RPMI8226 (cell line): ENCODE data around the gene BEAN1.
A peak's percentile ranks its signal among the peaks of the same experiment; 100 is the strongest.
"Not testable (repeated sequence)": the region's sequence is repeated elsewhere in the genome, so short reads cannot be mapped to it uniquely, and the experiment has no call there.

Experiments used
- DNase-seq: peaks from one replicate; pipeline ENCODE4 v3.0.0-alpha.2; 2015

The BEAN1 gene

DNA sequence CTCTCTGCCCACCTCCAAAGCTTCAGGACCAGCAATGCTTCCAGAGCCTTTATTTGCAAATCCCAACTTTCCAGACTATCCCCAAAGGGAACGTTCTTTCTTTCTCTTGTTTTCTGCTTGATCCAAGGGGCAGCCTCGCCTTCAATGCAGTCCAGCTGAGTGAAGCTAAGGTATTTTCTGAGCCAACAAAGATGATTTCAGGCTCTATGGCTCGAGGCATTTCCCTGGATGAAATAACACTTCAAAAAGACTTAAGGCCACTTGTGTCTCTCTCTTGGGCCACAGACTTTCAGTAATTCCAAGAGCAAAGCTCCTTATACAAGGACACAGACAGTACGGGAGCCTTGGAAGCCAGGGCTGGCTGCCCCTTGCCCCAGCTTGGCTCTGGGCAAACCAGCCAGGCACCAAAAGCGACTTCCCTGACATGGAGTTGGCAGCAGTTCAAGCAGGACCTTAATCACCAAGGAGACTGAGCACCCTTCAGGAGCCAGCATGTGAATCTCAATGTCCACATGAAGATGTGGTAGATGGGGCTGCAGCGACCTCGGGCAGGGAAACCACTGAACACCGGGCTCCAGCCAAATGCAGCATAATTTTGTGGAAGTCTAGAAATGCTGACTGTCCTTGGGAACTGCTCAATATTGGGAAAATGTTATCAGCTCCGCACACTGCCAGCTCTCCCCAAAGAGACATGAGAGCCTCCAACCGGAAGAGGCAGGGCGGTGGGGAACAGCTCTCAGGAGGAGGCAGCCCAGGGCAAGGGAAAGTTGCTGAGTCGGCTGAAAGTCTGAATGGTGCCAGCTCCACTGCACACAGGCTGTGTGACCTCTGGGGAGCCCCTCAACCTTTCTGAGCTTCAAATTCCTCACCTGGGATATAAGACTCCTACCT lies 83.9 kb downstream of the BEAN1 start:
- DNase-seq = no peak

DNA sequence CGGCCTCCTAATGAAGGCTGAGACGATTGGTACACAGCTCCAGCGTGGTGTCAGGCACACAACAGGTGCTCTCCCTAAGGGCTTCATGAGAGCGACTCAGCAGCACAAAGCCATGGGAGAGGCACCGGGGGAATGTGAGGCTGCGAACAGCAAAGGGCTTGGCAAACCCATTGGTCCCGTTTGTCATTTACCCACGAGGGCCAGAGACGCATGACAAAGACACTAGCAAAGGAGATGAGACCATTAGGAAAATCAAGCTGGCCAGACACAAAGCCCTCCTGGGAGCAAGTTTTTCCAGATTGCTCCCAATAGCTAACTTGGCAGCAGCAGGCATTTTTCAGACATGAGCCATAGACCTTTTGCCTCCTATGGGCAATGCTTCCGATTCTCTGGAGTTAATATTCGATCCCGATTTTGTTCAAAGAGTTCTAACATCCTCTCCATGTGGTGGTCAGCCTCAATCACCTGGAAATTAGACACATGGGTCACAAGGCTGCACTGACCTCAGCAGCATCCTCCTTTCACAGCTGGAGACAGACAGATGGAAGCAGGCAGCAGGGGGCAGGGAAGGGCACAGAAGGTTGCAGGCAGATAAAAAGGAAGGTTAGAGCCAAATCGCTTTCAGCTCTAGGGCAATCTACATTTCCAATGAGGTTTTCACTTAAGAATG lies 84.6 kb downstream of the BEAN1 start:
- DNase-seq = peak; percentile 40

DNA sequence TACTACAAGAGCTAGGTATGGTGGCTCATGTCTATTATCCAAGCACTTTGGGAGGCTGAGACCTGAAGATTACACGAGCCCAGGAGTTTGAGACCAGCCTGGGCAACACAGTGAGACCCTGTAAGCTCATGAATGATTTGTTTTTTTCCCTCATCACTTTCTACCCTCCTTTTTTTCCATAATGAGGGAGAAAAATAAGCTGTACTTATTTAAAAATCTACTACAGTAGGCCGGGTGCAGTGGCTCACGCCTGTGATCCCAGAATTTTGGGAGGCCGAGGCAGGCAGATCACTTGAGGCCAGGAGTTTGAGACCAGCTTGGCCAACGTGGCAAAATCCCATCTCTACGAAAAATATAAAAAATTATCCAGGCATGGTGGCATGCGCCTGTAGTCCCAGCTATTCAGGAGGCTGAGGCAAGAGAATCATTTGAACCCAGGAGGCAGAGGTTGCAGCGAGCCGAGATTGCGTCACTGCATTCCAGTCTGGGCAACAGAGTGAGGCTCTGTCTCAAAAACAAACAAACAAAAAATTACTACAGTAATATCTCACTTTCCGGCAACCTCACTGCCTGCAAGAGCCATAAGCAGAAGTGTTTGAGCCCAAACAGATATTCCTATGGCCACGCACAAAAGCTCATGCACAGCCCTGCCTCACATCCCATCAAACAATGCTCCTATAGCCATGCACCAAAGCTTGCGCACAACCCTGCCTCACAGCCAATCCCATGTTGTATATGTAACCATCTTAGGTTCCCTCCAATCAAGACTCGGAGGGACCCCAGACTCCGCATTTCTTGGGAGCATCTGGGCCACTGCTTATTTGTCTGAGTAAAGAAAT lies 85.4 kb downstream of the BEAN1 start:
- DNase-seq = no peak

DNA sequence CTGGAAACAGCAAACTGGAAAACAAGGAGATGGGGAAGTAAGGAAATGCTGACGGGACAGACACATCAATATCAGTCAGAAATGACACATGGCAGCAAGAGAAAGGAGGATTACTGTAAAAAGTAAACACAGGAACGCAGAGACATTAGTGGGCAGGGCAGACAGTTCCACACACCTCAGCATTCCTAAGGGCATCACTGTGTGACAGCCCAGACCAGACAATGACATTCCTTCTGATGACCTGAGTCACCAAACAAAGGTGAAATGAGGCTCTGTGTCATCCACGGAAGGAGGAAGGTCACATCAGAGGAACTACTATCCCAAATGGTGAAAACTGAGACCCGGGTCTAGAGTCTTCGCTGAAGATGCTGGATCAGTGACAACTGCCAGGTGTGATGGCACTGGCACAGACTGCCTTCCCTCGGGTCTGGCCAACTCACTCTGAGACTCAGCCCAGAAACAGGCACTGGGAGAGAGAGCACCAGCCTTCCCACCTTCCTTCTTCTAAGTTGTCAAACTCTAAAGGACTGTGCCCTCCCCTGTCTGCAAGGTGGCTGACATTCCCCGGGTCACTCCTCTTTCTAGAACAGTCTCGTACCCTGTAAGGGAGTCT lies 86.1 kb downstream of the BEAN1 start:
- no peak for DNase-seq

DNA sequence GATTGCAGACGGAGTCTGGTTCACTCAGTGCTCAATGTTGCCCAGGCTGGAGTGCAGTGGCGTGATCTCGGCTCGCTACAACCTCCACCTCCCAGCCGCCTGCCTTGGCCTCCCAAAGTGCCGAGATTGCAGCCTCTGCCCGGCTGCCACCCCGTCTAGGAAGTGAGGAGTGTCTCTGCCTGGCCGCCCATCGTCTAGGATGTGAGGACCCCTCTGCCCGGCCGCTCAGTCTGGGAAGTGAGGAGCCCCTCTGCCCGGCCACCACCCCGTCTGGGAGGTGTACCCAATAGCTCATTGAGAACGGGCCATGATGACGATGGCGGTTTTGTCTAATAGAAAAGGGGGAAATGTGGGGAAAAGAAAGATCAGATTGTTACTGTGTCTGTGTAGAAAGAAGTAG lies 87.3 kb downstream of the BEAN1 start:
- not testable (repeated sequence) for DNase-seq

DNA sequence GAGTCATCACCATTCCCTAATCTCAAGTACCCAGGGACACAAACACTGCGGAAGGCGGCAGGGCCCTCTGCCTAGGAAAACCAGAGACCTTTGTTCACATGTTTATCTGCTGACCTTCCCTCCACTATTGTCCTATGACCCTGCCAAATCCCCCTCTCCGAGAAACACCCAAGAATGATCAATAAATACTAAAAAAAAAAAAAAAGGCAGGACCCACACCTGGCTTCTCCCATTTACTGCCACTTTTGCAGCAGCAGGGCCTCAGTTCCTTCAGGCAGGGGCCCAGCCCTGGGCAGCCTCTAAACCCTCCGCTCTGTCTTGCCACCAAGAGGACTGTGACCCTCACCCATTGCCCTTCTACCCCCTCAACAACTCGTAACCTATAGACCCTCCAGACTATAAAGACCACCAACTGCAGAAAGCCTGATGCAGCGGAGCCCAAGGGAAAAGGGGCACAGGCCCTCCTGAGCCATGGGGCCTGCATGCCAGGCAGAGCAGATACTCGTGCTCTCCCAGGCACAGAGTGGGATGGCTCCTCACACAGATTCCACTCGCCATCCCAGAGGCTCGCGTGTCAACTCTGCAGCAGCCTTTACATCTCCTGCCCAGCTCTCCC lies 88.0 kb downstream of the BEAN1 start:
- DNase-seq = not testable (repeated sequence)

DNA sequence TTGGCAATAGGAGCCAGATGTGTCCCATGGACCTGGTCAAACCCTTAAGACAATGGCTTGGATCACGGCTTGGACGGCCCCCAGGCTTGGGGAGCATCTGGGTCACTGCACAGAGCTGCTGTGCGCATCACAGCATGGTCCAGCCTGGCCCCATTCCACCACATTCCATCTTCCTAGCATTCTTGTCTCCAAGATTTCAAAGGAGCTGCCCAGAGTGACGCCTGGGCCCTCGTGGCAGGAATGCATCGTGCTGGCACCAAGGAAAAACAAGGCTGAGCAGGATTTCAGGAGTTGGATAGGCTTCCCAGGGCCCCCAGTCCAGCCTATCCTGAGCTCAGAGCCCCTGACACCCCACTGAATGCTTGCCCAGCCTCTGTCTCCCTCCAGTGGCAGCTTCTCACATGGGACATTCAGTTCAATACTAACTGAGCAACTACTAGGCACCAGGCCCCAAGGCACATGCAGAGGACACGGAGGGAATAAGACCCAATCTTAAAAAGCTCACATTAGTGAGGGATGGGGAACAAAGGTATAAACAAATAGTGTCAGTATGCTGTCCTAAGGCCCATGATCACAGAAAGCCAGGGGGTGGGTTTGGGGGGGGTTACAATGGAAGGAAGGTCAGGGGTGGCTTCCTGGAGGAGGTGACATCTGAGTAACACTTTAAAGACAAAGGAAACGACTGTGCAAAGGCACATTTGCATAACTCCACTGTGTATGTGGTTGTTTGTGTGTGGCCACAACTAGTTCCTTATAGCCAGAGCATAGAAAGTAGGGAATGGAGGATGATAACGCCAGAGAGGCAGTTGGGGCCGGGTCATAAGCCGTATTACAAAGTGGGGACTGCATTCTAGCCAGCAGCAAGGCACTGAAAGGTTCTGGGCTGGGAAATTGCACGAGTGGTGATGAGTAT lies 88.8 kb downstream of the BEAN1 start:
- DNase-seq = peak; percentile 33

DNA sequence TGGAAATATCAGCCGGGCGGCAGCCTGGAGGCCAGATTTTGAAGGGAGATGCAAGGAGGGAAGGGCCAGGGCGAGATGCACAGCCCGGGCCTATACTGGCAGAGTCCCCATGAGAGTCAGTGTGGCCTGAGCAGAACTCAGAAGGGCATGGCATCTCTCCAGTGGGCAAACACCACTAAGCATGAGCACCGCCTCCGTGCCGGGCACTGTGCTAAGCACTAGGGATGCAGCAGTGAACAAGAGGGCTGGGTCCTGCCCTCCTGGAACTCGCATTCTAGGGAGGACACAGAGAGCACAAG lies 89.4 kb downstream of the BEAN1 start:
- DNase-seq = no peak

DNA sequence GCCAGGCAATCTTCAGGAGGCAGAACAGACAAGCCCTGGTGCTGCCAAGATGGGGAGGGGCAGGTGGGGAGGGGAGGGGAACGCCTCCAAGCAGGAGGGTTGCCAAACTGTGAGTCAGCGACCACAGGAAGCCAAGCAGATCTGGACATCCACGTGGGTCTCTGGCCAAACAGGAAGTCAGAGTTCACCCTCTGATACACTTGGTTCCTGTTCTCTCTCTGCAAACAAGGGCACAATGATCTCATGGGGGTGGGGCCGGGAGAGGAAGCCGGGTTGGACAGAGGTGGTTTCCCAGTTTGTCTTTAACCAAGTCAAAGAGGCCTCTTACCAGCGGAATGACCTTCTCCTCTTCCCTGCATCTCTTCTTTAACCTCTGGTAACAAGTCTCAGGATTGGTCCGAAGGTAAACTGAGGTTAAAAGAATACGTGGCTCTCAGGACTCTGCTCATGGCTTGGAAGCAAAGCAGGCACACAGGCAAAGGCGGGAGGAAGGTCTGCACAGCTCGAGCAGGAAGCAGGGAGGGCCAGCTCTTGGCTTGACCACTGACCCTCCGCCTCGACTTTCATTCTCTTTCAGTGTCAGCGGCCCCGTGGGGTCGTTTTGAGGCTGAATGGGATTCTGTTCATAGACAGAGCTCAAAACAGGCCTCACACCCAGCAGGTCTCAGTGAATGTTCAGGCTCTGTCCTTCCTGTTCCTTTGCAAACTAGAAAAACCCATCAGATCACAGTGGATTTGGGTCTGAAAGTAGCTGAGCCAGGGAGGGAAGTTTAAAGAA lies 89.9 kb downstream of the BEAN1 start:
- peak; percentile 99 for DNase-seq

DNA sequence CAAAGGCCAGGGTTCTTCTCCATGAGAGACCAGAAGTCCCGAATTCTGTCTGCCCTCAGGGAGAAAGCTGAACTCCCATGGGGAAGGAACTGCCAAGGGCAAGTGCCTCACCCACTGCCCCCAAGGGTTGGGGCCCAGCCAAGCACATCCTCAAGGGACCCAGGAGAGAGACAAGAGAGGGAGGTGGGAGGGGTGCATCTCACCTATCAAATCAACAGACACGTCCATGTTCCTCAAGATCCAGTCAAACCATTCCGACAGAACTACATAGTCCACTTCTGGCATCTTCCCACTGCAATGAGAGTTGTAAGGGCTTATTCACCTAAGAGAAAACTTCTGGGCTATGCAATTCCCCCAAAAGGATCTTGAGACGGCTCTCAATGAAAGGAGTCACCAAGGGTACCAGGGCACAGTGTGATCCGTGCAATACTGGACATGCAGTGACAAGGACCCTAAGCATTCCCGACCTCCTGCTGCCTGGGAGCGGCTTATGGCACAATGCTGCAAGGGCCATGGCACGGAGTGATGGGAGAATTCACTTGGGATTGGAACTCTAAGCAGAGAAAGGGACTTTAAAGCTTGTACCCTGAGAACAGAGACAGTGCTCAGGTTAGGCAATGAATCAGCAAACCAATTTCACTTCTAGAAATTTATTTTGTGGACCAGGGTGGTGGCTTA lies 90.6 kb downstream of the BEAN1 start:
- DNase-seq = peak; percentile 12

DNA sequence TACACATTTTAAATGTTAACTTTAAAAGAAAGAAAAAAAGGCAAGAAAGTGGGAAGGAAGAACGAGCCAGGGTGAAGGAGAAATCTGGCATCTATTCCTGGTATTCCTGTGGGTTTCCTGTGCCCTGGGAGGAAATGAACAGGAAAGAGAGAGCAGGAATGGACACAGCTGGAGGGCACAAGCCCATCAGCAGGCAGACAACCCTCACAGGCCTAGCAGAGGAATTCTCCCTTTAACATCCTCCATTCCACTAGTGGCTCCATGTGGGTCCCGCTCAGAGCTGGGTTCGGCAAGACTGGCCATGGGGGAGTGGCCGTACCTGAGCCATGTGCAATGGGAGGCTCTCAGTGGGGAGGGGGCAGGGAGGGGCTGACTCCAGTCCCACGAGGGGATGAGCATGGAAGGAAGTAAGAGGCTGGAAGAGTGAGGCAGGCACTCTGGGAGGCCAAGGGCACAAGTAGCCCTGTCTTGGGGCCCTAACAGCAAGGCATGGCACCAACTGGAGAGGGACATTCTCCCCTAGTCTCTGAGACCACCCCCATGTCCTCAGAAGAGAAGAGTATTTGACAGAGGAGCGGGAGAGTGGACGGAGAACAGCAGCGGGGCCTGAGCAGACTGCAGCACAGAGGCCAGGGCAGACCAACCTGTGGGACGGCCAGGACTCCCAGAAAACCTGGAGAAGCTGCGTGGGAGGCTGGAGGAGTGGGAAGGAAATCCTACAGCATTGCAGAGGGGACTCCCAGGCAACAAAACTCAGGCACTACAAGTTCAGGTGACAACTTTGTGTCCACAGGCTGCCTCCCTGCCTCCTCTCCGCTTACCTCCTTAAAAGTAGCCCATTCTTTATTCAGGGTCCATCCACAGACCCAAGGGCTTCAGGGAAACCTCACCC lies 92.6 kb downstream of the BEAN1 start:
- DNase-seq = no peak

DNA sequence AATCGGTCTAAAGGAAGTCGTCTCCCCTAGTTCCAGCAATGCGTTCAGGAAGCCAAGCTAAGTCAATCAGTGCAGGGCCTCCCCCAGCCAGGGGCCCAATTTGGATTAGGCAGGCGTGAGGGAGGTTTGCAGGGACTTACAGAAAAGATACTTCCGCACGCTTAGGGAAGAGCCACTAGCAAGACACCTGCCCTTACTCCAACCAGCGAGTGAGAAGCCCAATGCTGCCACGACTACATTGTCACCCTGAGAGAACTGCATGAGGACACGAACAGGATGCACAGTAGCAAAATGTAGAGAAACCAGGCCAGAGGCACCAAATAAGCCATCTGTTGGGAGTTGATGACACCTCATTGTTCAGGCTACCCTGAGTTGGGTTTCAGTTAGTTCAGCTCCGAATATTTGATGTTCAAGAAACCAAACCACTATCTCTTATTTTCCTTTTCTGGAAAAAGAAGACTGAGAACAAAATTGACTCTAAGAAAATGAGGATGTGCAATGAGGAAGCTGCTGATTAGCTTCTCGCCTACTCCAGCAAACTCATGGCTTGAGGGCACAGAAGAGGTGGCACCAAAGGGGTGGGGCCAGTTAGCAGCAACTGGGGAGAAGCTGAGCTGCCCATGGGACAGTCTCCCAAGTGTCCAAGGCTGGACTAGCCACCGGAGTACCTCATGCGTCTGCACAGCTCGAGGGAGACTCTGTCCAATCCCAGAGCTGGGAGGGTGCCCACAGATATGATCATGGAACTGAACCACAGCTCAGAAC lies 93.5 kb downstream of the BEAN1 start:
- peak; percentile 72 for DNase-seq

DNA sequence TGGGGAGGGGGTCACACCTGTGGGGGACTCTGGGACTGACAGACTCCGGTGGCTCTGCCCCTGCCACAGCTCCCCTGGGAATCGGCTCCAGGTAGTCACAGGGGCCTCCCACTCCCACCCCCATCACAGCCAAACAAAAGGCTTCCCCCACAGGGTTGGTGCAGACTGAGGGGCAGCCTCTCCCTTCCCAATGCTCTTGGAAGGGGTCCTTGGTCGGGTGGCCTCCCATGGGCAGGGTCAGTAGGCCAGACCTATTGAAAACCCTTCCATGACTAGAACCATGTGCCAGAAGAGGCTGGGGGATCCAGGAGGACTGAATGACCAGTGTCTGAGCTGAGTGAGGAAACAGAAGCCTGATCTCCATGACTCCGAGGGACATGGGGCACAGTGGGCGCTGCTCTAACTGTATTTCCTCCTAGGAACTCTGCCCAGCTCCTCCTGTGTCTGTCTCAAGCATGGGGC lies 94.2 kb downstream of the BEAN1 start:
- DNase-seq = no peak

DNA sequence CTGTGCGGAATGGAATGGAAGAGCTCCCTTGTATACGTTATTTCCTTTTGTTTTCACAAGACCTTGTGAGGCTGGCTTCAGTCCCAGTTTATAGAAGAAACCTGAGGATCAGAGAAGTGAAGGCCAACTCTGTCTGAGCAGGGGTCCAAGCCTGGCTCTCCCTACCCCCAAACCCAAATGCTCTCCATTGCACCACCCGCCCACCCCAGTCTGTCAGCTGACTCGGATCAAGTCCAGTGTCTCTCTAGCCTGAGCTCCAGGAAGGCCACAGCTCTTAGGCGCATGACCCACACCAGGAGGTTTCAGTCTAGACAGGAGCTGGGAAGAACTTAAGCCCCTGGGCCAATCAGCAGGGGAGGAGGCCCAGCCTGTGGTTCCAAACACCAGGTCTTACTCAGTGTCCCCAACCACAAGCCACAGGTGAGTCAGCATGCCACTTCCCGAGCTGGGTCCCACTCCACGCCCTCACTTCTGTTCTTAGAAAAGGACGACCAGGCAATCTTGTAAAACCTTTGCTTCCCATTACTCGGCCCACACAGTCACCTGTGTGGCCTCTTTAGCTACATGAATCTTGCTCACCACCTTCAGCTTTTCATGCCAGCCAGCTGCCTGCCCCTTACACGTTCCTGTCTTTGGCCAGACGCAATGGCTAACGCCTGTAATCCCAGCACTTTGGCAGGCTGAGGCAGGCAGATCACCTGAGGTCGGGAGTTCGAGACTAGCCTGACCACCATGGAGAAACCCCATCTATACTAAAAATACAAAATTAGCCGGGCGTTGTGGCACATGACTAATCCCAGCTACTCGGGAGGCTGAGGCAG lies 95.1 kb downstream of the BEAN1 start:
- DNase-seq = peak; percentile 95

DNA sequence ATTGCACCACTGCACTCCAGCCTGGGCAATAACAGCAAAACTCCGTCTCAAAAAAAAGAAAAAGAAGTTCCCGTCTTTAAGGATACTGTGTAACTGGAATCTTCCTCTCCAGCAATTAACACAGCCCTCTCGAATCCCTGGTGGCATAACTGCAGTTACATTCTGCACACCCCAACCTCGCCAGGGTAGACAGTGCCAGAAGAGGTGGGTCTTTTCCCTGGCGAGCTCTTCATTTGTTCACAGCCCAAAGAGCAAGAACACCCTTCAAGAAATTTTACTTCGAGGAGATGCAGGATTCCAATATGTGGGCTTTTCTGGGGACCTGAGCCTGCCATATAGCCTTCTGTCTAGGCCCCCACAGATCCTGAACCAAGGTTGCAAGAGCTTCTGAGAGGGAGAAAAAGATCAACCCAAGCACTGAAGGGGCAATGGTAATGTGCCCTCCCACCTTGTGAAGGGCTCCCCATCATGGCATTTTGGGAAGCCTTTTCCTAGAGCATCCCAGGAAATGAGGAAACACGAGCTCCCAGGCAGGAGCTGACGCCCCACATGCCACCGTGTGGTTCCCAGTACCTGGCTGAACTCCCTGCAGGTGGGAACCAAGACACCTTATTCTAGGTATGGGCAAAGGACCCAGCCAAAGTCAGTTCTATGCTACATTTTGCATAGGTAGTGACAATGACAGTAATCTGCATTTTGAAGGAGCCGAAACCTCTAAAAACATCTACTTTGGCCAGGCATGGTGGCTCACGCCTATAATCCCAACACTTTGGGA lies 95.9 kb downstream of the BEAN1 start:
- DNase-seq = no peak

DNA sequence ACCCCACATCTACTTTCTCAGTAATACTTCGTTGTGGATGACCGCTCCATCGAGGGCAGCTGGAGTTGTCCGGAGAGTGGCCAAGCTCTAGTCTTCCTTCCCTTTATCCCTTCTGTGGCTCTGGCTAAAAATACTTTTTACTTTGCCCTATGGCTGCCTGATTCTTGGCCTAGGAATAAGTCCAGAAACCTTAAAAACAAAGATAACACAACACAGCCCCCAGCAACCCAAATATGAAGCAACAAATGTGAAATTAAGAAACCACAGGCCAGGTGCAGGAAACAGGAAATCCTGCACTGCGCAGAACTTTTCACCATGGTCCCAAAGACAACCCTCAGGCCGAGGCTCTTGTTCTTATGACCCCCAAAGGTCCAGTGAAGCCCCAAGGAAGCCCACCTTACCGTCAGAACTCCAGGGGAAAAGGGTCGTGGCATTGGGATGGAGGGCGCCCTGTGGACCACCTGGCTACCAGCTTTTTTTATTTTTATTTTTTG lies 96.8 kb downstream of the BEAN1 start:
- peak; percentile 89 for DNase-seq
